ENCODE measurements around the gene SUPT20H. TPM values are rescaled to one million over a fixed set of nuclear protein-coding genes. Genes with fewer than 3 reads are reported as not detected.

SUPT20H gene
- total and polyA plus RNA-seq, 2 experiments from 2014 or later = 68.7 to 98.2 TPM

- TF ChIP-seq NANOG (IDR thresholded peaks at IDR 0.05; ENCODE audit: borderline replicate concordance) (no peak), JUNB (IDR thresholded peaks at IDR 0.05; ENCODE audit: unreplicated experiment) (no peak), ZNF331 (CRISPR knock-in tag; IDR thresholded peaks at IDR 0.05; ENCODE audit: low read depth) (no peak), ETS1 (IDR thresholded peaks at IDR 0.05) (no peak), EZH2 (IDR thresholded peaks at IDR 0.05; ENCODE audit: low read depth, unreplicated experiment) (no peak)
These were observed 41.2 kb upstream of the SUPT20H start (continued) for GRCh38 chr13:37100731-37101130.

- Histone ChIP-seq H3K79me2 (replicated peaks; ENCODE audit: insufficient read depth) (no peaks in the 10 kb centered on the region), H3K36me3 (ENCODE audit: insufficient read depth) (no peaks in the 10 kb centered on the region), H3K27me3 (ENCODE audit: insufficient read depth) (no peaks in the 10 kb centered on the region), H3K27ac (ENCODE audit: low read depth) (no peak overlapping the region), H3F3A (replicated peaks; ENCODE audit: low read depth) (no peaks in the 10 kb centered on the region), H4K20me1 (replicated peaks; ENCODE audit: insufficient read depth) (no peaks in the 10 kb centered on the region), H3K9me2 (ENCODE audit: insufficient read depth) (no peaks in the 10 kb centered on the region), H3K4me2 (no peak overlapping the region), H3K4me3 (no peak overlapping the region), H3K4me1 (ENCODE audit: insufficient read depth) (no peaks in the 10 kb centered on the region), H2AFZ (no peak overlapping the region)
- DNase-seq (ENCODE audit: low spot score) (no peak), ATAC-seq (no peak)
- H3K9me3 Mint-ChIP-seq = no peaks in the 10 kb centered on the region
- H3K36me3 Mint-ChIP-seq (ENCODE audit: low read depth) = no peaks in the 10 kb centered on the region
- H3K27ac Mint-ChIP-seq = no peak overlapping the region
- no peak overlapping the region for H3K4me3 Mint-ChIP-seq
- H3K27me3 Mint-ChIP-seq (ENCODE audit: insufficient read depth, low read depth, poor library complexity) = peaks cover 2% of the 10 kb centered on the region
- H3K4me1 Mint-ChIP-seq = no peaks in the 10 kb centered on the region
- TF ChIP-seq REST (IDR thresholded peaks at IDR 0.05; ENCODE audit: unreplicated experiment) = no peak
- no peak for TF ChIP-seq CREB1 (CRISPR knock-in tag; IDR thresholded peaks at IDR 0.05; ENCODE audit: low read depth)
- no peak for TF ChIP-seq ZNF331 (CRISPR knock-in tag; IDR thresholded peaks at IDR 0.05; ENCODE audit: low read depth)
- TF ChIP-seq ZNF114 (CRISPR knock-in tag; IDR thresholded peaks at IDR 0.05) = no peak
- TF ChIP-seq STAT1 (IDR thresholded peaks at IDR 0.05; ENCODE audit: unreplicated experiment) = no peak
- no peak for TF ChIP-seq CTCF (conservative IDR thresholded peaks at IDR 0.05; ENCODE audit: low read depth in 2 of 2)
- no peak for TF ChIP-seq JUNB (IDR thresholded peaks at IDR 0.05; ENCODE audit: unreplicated experiment)
- no peak for TF ChIP-seq EZH2phosphoT487 (IDR thresholded peaks at IDR 0.05; ENCODE audit: unreplicated experiment)
- TF ChIP-seq EZH2 (IDR thresholded peaks at IDR 0.05; ENCODE audit: low read depth, unreplicated experiment) = no peak
- TF ChIP-seq ETS1 (IDR thresholded peaks at IDR 0.05) = no peak
- no peak for TF ChIP-seq NANOG (IDR thresholded peaks at IDR 0.05; ENCODE audit: borderline replicate concordance)
- TF ChIP-seq POLR2AphosphoS5 (IDR thresholded peaks at IDR 0.05; ENCODE audit: low read depth) = no peak
These were observed 37.6 kb upstream of the SUPT20H start for GRCh38 chr13:37097076-37097475.
